GM19395 (cell line): ENCODE results near the gene MAMDC4.

Experiments
- ATAC-seq: cut with Tn5 transposase; IDR thresholded peaks from one replicate; pipeline ENCODE4 v1.9.1; 2021; ENCODE audit warnings: mild to moderate bottlenecking, moderate library complexity; ENCODE audit not compliant: unreplicated experiment

The MAMDC4 gene

GRCh38 chr9:136849038-136849959, 2.8 kb upstream of the MAMDC4 start, which contains the start of gene PHPT1:
Gene PHPT1, plus strand, starts transcription at chr9:136849409. Its CDS starts 22 bp downstream, at chr9:136849431.
- peak; percentile 79 for ATAC-seq

- no peak for ATAC-seq
Observed at GRCh38 chr9:136849960-136850865, 1.9 kb upstream of the MAMDC4 start.

- no peak for ATAC-seq
Observed at GRCh38 chr9:136850866-136851775, 1.0 kb upstream of the MAMDC4 start.

- no peak for ATAC-seq
Observed at GRCh38 chr9:136852664-136853595, 784 bp downstream of the MAMDC4 start.

- no peak for ATAC-seq
Observed at GRCh38 chr9:136853596-136854112, 1.5 kb downstream of the MAMDC4 start.

- no peak for ATAC-seq
Observed at GRCh38 chr9:136854113-136854841, 2.1 kb downstream of the MAMDC4 start.

- no peak for ATAC-seq
Observed at GRCh38 chr9:136854842-136855460, 2.8 kb downstream of the MAMDC4 start.

- ATAC-seq = no peak
Observed at GRCh38 chr9:136855461-136856078, 3.4 kb downstream of the MAMDC4 start.

GRCh38 chr9:136856079-136856476, 3.9 kb downstream of the MAMDC4 start:
- no peak for ATAC-seq

GRCh38 chr9:136856541-136857141, 4.5 kb downstream of the MAMDC4 start:
- no peak for ATAC-seq

GRCh38 chr9:136857166-136857565, 5.0 kb downstream of the MAMDC4 start:
- no peak for ATAC-seq

- no peak for ATAC-seq
Observed at GRCh38 chr9:136857581-136858412, 5.7 kb downstream of the MAMDC4 start.

- ATAC-seq = no peak
Observed at GRCh38 chr9:136858452-136858843, 6.3 kb downstream of the MAMDC4 start.

- ATAC-seq = no peak
Observed at GRCh38 chr9:136858844-136859757, 7.0 kb downstream of the MAMDC4 start.

GRCh38 chr9:136860529-136860928, 8.4 kb downstream of the MAMDC4 start:
- no peak for ATAC-seq
